Gastroesophageal sphincter (tissue), 3 donors: ENCODE results near the gene DUSP16.

Experiments
- POLR2AphosphoS5 ChIP-seq: sonication (generic); formaldehyde crosslinking; IDR thresholded peaks from one replicate; pipeline ENCODE4 v1.6.1; 2017; ENCODE audit warnings: antibody characterized with exemption
- TF ChIP-seq, protein P1 (sequence below), 4 experiments: fragments of 200-600 bp in 2 of 4; fragments of 450-650 bp in 2 of 4; sonication (generic) in 1 of 4; IDR thresholded peaks; one replicate each; pipeline ENCODE4 v1.5.1; 2017 to 2019; ENCODE audit warnings: antibody characterized with exemption in 4 of 4, mild to moderate bottlenecking in 2 of 4, moderate library complexity in 2 of 4

DNA sequence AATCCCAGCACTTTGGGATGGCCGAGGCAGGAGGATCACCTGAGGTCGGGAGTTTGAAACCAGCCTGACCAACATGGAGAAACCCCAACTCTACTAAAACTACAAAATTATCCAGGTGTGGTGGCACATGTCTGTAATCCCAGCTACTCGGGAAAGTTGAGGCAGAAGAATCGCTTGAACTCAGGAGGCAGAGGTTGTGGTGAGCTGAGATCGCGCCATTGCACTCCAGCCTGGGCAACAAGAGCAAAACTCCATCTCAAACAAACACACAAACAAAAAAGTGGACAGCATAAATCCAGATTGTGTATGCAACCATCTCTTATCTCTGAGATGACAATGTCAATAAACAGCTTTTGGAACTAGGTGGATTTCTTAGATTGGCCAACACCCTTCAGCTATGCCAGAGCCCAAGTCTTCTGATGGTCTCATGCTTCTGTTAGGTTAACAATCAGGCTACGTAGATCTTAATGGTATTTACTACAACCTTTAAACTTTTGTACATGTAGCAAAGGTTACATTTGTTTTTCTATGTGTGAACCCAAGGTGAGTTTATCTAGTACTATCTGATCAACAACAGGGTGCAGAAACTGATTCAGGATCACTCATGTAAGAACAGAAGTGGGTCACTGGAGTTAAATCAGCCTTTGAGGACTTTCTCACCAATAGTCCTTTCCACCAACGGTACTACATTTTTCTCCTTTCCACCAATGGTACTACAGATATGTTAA is 73.7 kb downstream of the DUSP16 start:
- TF ChIP-seq, protein P1, sequence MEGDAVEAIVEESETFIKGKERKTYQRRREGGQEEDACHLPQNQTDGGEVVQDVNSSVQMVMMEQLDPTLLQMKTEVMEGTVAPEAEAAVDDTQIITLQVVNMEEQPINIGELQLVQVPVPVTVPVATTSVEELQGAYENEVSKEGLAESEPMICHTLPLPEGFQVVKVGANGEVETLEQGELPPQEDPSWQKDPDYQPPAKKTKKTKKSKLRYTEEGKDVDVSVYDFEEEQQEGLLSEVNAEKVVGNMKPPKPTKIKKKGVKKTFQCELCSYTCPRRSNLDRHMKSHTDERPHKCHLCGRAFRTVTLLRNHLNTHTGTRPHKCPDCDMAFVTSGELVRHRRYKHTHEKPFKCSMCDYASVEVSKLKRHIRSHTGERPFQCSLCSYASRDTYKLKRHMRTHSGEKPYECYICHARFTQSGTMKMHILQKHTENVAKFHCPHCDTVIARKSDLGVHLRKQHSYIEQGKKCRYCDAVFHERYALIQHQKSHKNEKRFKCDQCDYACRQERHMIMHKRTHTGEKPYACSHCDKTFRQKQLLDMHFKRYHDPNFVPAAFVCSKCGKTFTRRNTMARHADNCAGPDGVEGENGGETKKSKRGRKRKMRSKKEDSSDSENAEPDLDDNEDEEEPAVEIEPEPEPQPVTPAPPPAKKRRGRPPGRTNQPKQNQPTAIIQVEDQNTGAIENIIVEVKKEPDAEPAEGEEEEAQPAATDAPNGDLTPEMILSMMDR (IDR thresholded peaks at IDR 0.05): no peak
- TF ChIP-seq POLR2AphosphoS5: no peak
